Adrenal gland (tissue), 5 donors: ENCODE data around the gene SERTAD2.

Experiments
- POLR2A ChIP-seq, 2 donors: fragments of 450-650 bp; IDR thresholded peaks; one replicate each; pipeline ENCODE4 v1.6.1; 2017; ENCODE audit warnings: antibody characterized with exemption in 2 of 2, mild to moderate bottlenecking in 2 of 2, moderate library complexity in 1 of 2
- TF ChIP-seq, protein P1 (sequence below), 6 experiments: fragments of 450-650 bp in 4 of 6; fragments of 200-600 bp in 2 of 6; sonication (generic) in 1 of 6; IDR thresholded peaks; 1 replicate in 5 of 6; 2 replicates in 1 of 6; pipeline versions ENCODE4 v1.5.1 to v1.8.0; 2016 to 2021; ENCODE audit warnings: antibody characterized with exemption in 6 of 6, mild to moderate bottlenecking in 2 of 6, moderate library complexity in 1 of 6
- donor health status: DM: no; HTN: no; CAD: no.

- TF ChIP-seq, protein P1, sequence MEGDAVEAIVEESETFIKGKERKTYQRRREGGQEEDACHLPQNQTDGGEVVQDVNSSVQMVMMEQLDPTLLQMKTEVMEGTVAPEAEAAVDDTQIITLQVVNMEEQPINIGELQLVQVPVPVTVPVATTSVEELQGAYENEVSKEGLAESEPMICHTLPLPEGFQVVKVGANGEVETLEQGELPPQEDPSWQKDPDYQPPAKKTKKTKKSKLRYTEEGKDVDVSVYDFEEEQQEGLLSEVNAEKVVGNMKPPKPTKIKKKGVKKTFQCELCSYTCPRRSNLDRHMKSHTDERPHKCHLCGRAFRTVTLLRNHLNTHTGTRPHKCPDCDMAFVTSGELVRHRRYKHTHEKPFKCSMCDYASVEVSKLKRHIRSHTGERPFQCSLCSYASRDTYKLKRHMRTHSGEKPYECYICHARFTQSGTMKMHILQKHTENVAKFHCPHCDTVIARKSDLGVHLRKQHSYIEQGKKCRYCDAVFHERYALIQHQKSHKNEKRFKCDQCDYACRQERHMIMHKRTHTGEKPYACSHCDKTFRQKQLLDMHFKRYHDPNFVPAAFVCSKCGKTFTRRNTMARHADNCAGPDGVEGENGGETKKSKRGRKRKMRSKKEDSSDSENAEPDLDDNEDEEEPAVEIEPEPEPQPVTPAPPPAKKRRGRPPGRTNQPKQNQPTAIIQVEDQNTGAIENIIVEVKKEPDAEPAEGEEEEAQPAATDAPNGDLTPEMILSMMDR (IDR thresholded peaks at IDR 0.05): no peak
- TF ChIP-seq POLR2A (IDR thresholded peaks at IDR 0.05): no peak
Observed at GRCh38 chr2:64608867-64609226, 44.9 kb downstream of the SERTAD2 start.
